ENCODE measurements around the gene HOMER2.

The HOMER2 gene

DNA sequence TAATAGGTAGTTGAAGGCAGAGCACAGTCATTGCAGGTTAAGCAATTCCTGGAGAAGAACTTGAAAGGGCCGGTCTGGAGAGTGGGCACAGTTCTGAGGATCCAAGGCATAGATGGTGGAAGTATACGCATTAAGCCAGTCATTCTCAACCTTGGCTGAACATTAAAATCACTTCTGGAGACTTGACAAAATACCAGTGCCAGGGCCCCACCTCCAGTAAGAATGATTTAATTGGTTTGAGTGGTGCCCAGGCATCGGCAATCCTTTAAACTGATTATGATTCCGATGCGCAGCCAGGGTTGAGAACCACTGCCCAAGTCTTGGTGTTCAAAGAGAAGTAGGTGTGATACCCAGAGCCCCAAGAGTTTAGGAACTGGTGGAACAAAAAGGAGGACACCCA, 6.9 kb upstream of the HOMER2 start:
- no peak for ATAC-seq
- TF ChIP-seq ZNF565 (CRISPR knock-in tag; conservative IDR thresholded peaks at IDR 0.05; ENCODE audit: low read depth) (no peak), RARB (CRISPR knock-in tag; IDR thresholded peaks at IDR 0.05) (no peak), TCF4 (CRISPR knock-in tag; IDR thresholded peaks at IDR 0.05; ENCODE audit: borderline replicate concordance) (no peak), ZNF8 (CRISPR knock-in tag; IDR thresholded peaks at IDR 0.05) (no peak), ZC3H10 (CRISPR knock-in tag; IDR thresholded peaks at IDR 0.05) (no peak), GLIS3 (CRISPR knock-in tag; IDR thresholded peaks at IDR 0.05) (no peak), ARNTL (CRISPR knock-in tag; IDR thresholded peaks at IDR 0.05; ENCODE audit: borderline replicate concordance, low read depth) (no peak), PPARA (CRISPR knock-in tag; IDR thresholded peaks at IDR 0.05; ENCODE audit: borderline replicate concordance) (no peak), ZFP3 (CRISPR knock-in tag; IDR thresholded peaks at IDR 0.05) (no peak)
- TF ChIP-seq, protein P1, sequence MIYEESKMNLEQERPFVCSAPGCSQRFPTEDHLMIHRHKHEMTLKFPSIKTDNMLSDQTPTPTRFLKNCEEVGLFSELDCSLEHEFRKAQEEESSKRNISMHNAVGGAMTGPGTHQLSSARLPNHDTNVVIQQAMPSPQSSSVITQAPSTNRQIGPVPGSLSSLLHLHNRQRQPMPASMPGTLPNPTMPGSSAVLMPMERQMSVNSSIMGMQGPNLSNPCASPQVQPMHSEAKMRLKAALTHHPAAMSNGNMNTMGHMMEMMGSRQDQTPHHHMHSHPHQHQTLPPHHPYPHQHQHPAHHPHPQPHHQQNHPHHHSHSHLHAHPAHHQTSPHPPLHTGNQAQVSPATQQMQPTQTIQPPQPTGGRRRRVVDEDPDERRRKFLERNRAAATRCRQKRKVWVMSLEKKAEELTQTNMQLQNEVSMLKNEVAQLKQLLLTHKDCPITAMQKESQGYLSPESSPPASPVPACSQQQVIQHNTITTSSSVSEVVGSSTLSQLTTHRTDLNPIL (CRISPR knock-in tag; IDR thresholded peaks at IDR 0.05; ENCODE audit: low read depth) = no peak
- TF ChIP-seq, protein P2, sequence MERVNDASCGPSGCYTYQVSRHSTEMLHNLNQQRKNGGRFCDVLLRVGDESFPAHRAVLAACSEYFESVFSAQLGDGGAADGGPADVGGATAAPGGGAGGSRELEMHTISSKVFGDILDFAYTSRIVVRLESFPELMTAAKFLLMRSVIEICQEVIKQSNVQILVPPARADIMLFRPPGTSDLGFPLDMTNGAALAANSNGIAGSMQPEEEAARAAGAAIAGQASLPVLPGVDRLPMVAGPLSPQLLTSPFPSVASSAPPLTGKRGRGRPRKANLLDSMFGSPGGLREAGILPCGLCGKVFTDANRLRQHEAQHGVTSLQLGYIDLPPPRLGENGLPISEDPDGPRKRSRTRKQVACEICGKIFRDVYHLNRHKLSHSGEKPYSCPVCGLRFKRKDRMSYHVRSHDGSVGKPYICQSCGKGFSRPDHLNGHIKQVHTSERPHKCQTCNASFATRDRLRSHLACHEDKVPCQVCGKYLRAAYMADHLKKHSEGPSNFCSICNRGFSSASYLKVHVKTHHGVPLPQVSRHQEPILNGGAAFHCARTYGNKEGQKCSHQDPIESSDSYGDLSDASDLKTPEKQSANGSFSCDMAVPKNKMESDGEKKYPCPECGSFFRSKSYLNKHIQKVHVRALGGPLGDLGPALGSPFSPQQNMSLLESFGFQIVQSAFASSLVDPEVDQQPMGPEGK (CRISPR knock-in tag; IDR thresholded peaks at IDR 0.05; ENCODE audit: borderline replicate concordance) = no peak
- TF ChIP-seq, protein P3, sequence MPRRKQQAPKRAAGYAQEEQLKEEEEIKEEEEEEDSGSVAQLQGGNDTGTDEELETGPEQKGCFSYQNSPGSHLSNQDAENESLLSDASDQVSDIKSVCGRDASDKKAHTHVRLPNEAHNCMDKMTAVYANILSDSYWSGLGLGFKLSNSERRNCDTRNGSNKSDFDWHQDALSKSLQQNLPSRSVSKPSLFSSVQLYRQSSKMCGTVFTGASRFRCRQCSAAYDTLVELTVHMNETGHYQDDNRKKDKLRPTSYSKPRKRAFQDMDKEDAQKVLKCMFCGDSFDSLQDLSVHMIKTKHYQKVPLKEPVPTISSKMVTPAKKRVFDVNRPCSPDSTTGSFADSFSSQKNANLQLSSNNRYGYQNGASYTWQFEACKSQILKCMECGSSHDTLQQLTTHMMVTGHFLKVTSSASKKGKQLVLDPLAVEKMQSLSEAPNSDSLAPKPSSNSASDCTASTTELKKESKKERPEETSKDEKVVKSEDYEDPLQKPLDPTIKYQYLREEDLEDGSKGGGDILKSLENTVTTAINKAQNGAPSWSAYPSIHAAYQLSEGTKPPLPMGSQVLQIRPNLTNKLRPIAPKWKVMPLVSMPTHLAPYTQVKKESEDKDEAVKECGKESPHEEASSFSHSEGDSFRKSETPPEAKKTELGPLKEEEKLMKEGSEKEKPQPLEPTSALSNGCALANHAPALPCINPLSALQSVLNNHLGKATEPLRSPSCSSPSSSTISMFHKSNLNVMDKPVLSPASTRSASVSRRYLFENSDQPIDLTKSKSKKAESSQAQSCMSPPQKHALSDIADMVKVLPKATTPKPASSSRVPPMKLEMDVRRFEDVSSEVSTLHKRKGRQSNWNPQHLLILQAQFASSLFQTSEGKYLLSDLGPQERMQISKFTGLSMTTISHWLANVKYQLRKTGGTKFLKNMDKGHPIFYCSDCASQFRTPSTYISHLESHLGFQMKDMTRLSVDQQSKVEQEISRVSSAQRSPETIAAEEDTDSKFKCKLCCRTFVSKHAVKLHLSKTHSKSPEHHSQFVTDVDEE (CRISPR knock-in tag; IDR thresholded peaks at IDR 0.05) = no peak
- TF ChIP-seq, protein P4, sequence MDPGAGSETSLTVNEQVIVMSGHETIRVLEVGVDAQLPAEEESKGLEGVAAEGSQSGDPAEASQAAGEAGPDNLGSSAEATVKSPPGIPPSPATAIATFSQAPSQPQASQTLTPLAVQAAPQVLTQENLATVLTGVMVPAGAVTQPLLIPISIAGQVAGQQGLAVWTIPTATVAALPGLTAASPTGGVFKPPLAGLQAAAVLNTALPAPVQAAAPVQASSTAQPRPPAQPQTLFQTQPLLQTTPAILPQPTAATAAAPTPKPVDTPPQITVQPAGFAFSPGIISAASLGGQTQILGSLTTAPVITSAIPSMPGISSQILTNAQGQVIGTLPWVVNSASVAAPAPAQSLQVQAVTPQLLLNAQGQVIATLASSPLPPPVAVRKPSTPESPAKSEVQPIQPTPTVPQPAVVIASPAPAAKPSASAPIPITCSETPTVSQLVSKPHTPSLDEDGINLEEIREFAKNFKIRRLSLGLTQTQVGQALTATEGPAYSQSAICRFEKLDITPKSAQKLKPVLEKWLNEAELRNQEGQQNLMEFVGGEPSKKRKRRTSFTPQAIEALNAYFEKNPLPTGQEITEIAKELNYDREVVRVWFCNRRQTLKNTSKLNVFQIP (CRISPR knock-in tag; IDR thresholded peaks at IDR 0.05; ENCODE audit: borderline replicate concordance, low read depth) = no peak

DNA sequence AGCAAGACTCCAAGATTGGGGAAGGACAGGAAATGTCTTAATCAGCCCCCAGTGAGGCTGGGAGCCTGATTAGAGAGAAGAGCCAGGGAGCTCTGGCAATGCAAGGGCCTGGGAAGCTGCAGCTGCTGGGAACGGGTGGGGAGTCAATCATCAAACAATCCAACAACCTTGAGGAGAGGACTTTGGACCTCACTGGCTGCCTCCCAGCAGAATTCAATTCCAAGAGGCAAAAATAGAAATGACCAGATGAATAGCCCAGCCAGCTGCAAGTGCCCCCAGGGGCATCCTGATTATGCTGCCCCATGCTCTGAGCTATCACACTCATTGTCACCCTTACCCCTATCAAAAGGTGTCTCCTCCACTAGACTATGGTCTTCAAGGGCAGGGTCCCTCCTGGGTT, 6.1 kb upstream of the HOMER2 start:
- ATAC-seq = no peak
- TF ChIP-seq BACH2 (CRISPR knock-in tag; IDR thresholded peaks at IDR 0.05; ENCODE audit: borderline replicate concordance) = no peak

DNA sequence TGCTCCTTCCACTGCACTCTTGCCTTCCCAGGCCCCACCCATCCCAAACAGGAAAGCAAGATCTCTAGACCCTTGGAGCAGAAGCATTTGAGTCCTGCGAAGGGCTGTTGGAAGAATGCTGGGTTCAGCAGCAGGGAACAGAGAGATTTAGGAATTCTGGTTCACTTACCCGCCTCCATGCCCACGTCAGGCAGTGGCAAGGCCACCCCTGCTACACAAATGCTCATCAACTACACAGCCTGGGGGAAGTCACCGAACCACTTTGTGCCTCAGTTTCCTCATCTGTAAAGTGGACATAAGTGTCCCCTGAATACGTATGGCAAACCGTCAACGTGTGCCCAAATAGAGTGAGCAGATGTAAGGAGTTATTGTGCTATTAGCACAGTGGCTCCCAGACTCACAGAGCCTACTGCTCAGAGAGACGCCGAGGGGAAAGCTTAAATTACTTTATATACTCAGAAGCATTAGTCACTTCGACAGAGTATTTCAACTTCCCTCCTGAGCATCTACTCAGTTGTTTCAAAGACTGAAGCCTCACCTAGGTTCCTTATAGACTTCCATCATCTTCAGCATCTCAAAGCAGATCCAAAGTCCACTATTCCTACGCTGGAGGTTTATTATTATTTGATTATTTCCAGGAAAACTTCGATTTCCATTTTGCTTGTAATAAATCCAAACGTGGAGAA, 905 bp downstream of the HOMER2 start:
- ATAC-seq = peak; percentile 55
- TF ChIP-seq, protein P1 (CRISPR knock-in tag; IDR thresholded peaks at IDR 0.05; ENCODE audit: low read depth) = no peak
- TF ChIP-seq ZC3H10 (CRISPR knock-in tag; IDR thresholded peaks at IDR 0.05) (no peak), CSDC2 (CRISPR knock-in tag; IDR thresholded peaks at IDR 0.05) (no peak), ZNF8 (CRISPR knock-in tag; IDR thresholded peaks at IDR 0.05) (no peak), ZFP3 (CRISPR knock-in tag; IDR thresholded peaks at IDR 0.05) (no peak), ZNF565 (CRISPR knock-in tag; conservative IDR thresholded peaks at IDR 0.05; ENCODE audit: low read depth) (no peak), ARNTL (CRISPR knock-in tag; IDR thresholded peaks at IDR 0.05; ENCODE audit: borderline replicate concordance, low read depth) (no peak), BACH2 (CRISPR knock-in tag; IDR thresholded peaks at IDR 0.05; ENCODE audit: borderline replicate concordance) (no peak), RARB (CRISPR knock-in tag; IDR thresholded peaks at IDR 0.05) (no peak), TOX (CRISPR knock-in tag; IDR thresholded peaks at IDR 0.05; ENCODE audit: borderline replicate concordance) (no peak), TCF4 (CRISPR knock-in tag; IDR thresholded peaks at IDR 0.05; ENCODE audit: borderline replicate concordance) (no peak)
- TF ChIP-seq, protein P4 (CRISPR knock-in tag; IDR thresholded peaks at IDR 0.05; ENCODE audit: borderline replicate concordance, low read depth) = no peak

Data from SK-N-SH treated with all-trans-retinoic acid at 6 μM for 48 hours (cell line).